K562 (cell line): ENCODE results near the gene DGCR2. TPM values are rescaled to one million over a fixed set of nuclear protein-coding genes. Genes with fewer than 3 reads are reported as not detected.

Source experiments
- FOXP1 ChIP-seq: sonication (generic); formaldehyde crosslinking; IDR thresholded peaks from 2 replicates; pipeline ENCODE4 v1.8.0; 2022; ENCODE audit warnings: mild to moderate bottlenecking, missing genetic modification reagents
- SMC3 ChIP-seq: conservative IDR thresholded peaks from 2 replicates; pipeline ENCODE4 v1.6.1; 2011; ENCODE audit warnings: low read depth, low read length, improper control_type of control experiment; ENCODE audit not compliant: insufficient read depth
- TSC22D4 ChIP-seq: fragments of 450-650 bp; IDR thresholded peaks from 2 replicates; pipeline ENCODE4 v1.6.1; 2016; ENCODE audit warnings: missing genetic modification characterization, missing biosample characterization, control low read depth
- WHSC1 ChIP-seq: IDR thresholded peaks from one replicate; pipeline ENCODE4 v1.6.1; 2012; ENCODE audit warnings: low read length, control low read depth, inconsistent platforms
- ZNF707 ChIP-seq: fragments of 250-450 bp; sonication (Bioruptor Pico); conservative IDR thresholded peaks from 2 replicates; pipeline ENCODE4 v1.8.0; 2022; ENCODE audit warnings: inconsistent platforms, mild to moderate bottlenecking, moderate library complexity
- ZNF764 ChIP-seq: fragments of 250-450 bp; sonication (Bioruptor Pico); IDR thresholded peaks from 2 replicates; pipeline ENCODE4 v1.4.0; 2020; ENCODE audit warnings: low read depth, mild to moderate bottlenecking, moderate library complexity
- polyA plus RNA-seq, 8 experiments: library from polyadenylated mRNA; depleted of rRNA in 4 of 8; stranded (reverse) in 5 of 8; unstranded in 3 of 8; fragments of >200 nt; fragmentation: Nextera tagmentation in 2 of 8; fragmentation: Illumina TruSeq in 1 of 8; extraction: Ambion mirVana in 2 of 8; extraction: Trizol in 1 of 8; gene quantifications; 2 replicates each; pipeline versions ENCODE4 v1.2.1 to v1.2.3, GENCODE V29; 2011 to 2014; ENCODE audit warnings: inconsistent platforms in 1 of 8, missing spikeins in 1 of 8
- total RNA-seq, 7 experiments: library from RNA; depleted of rRNA in 6 of 7; stranded (reverse); fragments of >200 nt in 6 of 7; fragmentation: Illumina TruSeq in 2 of 7; extraction: Trizol in 2 of 7; gene quantifications; 2 replicates each; pipeline versions ENCODE4 v1.2.1 to v1.2.3, GENCODE V29; 2011 to 2021; ENCODE audit warnings: low replicate concordance in 1 of 7
- TF ChIP-seq, protein P1 (sequence below), 3 experiments: fragments of 200-800 bp in 1 of 3; fragments of 250-450 bp in 1 of 3; fragments of 450-650 bp in 1 of 3; sonication (Bioruptor Pico) in 1 of 3; sonication (Bioruptor generic) in 1 of 3; formaldehyde crosslinking in 1 of 3; IDR thresholded peaks; 2 replicates each; pipeline versions ENCODE4 v1.6.1 to v1.8.0; 2016 to 2022; ENCODE audit warnings: mild to moderate bottlenecking in 2 of 3, missing genetic modification characterization in 2 of 3, missing compliant biosample characterization in 1 of 3, moderate library complexity in 1 of 3
- TF ChIP-seq, protein P2 (sequence below): IDR thresholded peaks from 2 replicates; pipeline ENCODE4 v1.6.1; 2011; ENCODE audit not compliant: insufficient read length; ENCODE audit errors: extremely low read depth
- TF ChIP-seq, protein P3 (sequence below): fragments of 450-650 bp; formaldehyde crosslinking; conservative IDR thresholded peaks from 2 replicates; pipeline ENCODE4 v1.4.0; 2022; ENCODE audit warnings: mild to moderate bottlenecking, missing genetic modification characterization
- TF ChIP-seq, protein P4 (sequence below): fragments of 450-650 bp; IDR thresholded peaks from 2 replicates; pipeline ENCODE4 v1.6.1; 2016; ENCODE audit warnings: missing biosample characterization, missing genetic modification characterization
- TF ChIP-seq, protein P5 (sequence below), 2 experiments: fragments of 450-650 bp in 1 of 2; sonication (generic) in 1 of 2; formaldehyde crosslinking; conservative IDR thresholded peaks; 2 replicates each; pipeline versions ENCODE4 v1.4.0 to v1.8.1; 2020 to 2022; ENCODE audit warnings: mild to moderate bottlenecking in 1 of 2, missing genetic modification reagents in 1 of 2
- TF ChIP-seq, protein P6 (sequence below): fragments of 250-450 bp; sonication (Bioruptor Pico); IDR thresholded peaks from 2 replicates; pipeline ENCODE4 v1.4.0; 2020; ENCODE audit warnings: mild to moderate bottlenecking, moderate library complexity

DGCR2 gene
- total and polyA plus RNA-seq, 9 of the 15 experiments (the other 6 are each of a cell fraction or from before 2014, with no cell fraction given) = 0.69 to 101 (median 56.4) TPM

DNA sequence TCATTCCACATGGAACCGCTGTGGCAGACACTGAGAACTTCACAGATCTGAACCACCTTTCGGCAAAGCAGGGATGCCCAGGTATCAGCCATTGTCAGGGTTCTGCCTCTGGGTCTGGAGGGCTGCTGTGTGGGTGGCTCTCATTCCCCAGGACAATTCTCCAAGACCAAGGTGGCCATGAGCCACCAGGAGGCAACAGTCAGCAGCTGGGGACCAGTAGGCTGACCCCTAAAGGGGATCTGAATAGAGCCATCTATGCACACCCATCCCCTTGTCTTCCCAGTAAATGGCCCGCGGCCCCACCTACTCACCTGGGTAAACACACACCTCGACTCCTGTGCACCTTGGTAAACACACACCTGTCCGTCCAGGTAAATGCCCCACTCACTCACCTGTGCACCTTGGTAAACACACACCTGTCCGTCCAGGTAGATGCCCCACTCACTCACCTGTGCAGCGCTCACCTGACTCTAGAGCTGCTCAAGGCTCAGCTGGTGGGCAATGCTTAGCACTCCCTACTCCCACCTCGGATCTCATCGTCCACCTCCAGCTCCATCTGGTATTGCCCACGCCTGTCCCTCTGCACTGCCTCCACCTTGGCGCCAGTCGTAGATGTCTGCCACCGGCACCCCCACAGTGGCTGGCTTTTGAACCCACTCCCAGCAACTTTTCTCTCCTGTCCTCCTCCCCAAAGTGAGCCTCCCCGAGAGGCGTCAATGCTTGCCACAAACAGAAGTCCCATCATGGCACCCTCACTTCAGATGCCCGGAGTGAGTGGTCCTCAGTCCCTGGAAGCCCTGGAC is 46.1 kb upstream of the DGCR2 start (continued):
- TF ChIP-seq, protein P1, sequence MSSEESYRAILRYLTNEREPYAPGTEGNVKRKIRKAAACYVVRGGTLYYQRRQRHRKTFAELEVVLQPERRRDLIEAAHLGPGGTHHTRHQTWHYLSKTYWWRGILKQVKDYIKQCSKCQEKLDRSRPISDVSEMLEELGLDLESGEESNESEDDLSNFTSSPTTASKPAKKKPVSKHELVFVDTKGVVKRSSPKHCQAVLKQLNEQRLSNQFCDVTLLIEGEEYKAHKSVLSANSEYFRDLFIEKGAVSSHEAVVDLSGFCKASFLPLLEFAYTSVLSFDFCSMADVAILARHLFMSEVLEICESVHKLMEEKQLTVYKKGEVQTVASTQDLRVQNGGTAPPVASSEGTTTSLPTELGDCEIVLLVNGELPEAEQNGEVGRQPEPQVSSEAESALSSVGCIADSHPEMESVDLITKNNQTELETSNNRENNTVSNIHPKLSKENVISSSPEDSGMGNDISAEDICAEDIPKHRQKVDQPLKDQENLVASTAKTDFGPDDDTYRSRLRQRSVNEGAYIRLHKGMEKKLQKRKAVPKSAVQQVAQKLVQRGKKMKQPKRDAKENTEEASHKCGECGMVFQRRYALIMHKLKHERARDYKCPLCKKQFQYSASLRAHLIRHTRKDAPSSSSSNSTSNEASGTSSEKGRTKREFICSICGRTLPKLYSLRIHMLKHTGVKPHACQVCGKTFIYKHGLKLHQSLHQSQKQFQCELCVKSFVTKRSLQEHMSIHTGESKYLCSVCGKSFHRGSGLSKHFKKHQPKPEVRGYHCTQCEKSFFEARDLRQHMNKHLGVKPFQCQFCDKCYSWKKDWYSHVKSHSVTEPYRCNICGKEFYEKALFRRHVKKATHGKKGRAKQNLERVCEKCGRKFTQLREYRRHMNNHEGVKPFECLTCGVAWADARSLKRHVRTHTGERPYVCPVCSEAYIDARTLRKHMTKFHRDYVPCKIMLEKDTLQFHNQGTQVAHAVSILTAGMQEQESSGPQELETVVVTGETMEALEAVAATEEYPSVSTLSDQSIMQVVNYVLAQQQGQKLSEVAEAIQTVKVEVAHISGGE (CRISPR knock-in tag; IDR thresholded peaks at IDR 0.05) = no peak
- TF ChIP-seq WHSC1 (peak; percentile 96), FOXP1 (CRISPR knock-in tag) (no peak), TSC22D4 (tag) (peak; percentile 74; the same call in 1 of the 2 replicates), SMC3 (peak; percentile 49; the same call in 1 of the 2 replicates), ZNF707 (CRISPR knock-in tag) (0 out of 2 replicates have a peak, but pooled peaks have one; percentile 28), ZNF764 (peak; percentile 62; the same call in 1 of the 2 replicates)
- TF ChIP-seq, protein P2, sequence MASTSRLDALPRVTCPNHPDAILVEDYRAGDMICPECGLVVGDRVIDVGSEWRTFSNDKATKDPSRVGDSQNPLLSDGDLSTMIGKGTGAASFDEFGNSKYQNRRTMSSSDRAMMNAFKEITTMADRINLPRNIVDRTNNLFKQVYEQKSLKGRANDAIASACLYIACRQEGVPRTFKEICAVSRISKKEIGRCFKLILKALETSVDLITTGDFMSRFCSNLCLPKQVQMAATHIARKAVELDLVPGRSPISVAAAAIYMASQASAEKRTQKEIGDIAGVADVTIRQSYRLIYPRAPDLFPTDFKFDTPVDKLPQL = no peak
- TF ChIP-seq, protein P3, sequence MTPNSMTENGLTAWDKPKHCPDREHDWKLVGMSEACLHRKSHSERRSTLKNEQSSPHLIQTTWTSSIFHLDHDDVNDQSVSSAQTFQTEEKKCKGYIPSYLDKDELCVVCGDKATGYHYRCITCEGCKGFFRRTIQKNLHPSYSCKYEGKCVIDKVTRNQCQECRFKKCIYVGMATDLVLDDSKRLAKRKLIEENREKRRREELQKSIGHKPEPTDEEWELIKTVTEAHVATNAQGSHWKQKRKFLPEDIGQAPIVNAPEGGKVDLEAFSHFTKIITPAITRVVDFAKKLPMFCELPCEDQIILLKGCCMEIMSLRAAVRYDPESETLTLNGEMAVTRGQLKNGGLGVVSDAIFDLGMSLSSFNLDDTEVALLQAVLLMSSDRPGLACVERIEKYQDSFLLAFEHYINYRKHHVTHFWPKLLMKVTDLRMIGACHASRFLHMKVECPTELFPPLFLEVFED (CRISPR knock-in tag) = no peak
- TF ChIP-seq, protein P4, sequence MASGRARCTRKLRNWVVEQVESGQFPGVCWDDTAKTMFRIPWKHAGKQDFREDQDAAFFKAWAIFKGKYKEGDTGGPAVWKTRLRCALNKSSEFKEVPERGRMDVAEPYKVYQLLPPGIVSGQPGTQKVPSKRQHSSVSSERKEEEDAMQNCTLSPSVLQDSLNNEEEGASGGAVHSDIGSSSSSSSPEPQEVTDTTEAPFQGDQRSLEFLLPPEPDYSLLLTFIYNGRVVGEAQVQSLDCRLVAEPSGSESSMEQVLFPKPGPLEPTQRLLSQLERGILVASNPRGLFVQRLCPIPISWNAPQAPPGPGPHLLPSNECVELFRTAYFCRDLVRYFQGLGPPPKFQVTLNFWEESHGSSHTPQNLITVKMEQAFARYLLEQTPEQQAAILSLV (tag) = no peak
- TF ChIP-seq, protein P5, sequence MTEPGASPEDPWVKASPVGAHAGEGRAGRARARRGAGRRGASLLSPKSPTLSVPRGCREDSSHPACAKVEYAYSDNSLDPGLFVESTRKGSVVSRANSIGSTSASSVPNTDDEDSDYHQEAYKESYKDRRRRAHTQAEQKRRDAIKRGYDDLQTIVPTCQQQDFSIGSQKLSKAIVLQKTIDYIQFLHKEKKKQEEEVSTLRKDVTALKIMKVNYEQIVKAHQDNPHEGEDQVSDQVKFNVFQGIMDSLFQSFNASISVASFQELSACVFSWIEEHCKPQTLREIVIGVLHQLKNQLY (CRISPR knock-in tag; conservative IDR thresholded peaks at IDR 0.05) = 0 out of 4 replicates have a peak, but pooled peaks of 1 of the 2 experiments have one; percentile 27
- TF ChIP-seq, protein P6, sequence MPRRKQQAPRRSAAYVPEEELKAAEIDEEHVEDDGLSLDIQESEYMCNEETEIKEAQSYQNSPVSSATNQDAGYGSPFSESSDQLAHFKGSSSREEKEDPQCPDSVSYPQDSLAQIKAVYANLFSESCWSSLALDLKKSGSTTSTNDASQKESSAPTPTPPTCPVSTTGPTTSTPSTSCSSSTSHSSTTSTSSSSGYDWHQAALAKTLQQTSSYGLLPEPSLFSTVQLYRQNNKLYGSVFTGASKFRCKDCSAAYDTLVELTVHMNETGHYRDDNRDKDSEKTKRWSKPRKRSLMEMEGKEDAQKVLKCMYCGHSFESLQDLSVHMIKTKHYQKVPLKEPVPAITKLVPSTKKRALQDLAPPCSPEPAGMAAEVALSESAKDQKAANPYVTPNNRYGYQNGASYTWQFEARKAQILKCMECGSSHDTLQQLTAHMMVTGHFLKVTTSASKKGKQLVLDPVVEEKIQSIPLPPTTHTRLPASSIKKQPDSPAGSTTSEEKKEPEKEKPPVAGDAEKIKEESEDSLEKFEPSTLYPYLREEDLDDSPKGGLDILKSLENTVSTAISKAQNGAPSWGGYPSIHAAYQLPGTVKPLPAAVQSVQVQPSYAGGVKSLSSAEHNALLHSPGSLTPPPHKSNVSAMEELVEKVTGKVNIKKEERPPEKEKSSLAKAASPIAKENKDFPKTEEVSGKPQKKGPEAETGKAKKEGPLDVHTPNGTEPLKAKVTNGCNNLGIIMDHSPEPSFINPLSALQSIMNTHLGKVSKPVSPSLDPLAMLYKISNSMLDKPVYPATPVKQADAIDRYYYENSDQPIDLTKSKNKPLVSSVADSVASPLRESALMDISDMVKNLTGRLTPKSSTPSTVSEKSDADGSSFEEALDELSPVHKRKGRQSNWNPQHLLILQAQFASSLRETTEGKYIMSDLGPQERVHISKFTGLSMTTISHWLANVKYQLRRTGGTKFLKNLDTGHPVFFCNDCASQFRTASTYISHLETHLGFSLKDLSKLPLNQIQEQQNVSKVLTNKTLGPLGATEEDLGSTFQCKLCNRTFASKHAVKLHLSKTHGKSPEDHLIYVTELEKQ (CRISPR knock-in tag) = no peak
